GM19099 (cell line): ENCODE measurements around the gene BRD1.

Source experiments
- POLR2A ChIP-seq: IDR thresholded peaks from 3 replicates; pipeline ENCODE4 v1.6.1; 2011; ENCODE audit warnings: low read depth; ENCODE audit not compliant: insufficient read length; ENCODE audit errors: extremely low read depth

BRD1 gene

DNA sequence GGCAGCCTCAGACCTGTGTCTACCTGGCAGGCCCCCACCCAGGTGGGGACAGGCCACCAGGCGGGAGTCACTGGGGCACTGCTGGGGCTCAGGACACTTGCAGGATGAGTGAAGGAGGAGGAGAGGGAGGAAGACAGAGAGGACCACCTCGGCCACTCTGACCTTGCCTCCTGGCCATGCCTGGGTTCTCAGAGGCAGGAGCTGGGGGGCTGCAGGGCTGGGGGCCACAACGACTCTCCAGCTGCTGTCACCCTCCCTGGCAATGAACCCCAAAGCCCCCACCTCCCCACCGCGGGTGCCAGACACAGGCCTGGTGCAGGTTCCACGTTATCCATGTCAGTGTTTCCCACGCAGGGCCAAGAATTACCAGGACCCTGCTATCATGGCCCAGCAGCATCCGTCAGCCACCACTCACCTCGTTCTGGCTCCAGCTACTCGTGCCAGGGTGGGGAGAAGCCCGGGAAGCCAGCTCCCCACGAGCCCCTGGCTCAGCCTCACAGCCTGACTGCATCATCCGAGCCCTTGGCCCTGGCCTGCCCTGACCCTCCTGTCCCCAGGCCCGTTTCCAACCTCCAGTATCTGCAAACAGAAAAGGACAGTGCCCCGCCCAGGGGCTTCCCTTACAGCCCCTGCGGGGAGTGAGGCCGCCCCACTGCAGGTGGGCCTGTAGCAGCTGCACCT, 62.4 kb downstream of the BRD1 start:
- no peak for TF ChIP-seq POLR2A

GRCh38 chr22:49764127-49764581, 63.5 kb downstream of the BRD1 start:
- no peak for TF ChIP-seq POLR2A

DNA sequence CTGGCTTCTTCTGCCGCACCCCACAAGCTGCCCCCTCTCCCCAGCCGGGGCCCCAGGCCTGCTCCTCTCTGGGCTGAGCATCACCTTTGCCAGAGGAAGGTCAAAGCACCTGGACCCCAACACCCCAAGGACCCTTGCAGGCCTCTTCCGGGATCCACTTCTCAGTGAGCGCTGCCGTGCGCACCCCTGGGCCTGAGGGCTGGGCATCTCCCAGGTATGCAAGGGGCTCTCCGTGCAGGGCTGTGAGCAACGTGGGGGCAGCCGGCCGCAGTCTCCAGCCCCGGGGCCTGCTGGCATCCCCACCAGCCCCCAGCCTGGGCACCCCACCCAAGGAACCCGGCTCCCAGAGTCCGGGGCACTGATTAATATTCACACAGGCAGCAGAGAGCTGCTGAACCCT, 64.0 kb downstream of the BRD1 start:
- no peak for TF ChIP-seq POLR2A

DNA sequence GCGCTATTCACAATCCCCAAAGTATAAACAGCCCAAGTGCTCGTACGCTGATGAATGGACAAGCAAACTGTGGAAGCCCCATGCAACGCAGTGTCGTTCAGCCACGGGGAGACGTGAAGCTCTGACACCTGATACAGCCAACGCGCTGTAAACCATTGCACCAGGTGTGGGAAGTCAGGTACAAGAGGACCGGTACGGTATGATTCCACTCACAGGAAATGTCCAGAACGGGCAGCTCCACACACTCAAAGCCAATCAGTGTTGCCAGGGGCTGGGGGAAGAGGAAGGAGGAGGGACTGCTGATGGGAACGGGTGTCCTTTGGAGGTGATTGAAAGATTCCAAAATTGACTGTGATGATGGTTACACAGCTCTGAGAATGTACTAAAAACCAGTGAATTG, 64.5 kb downstream of the BRD1 start:
- no peak for TF ChIP-seq POLR2A

GRCh38 chr22:49761836-49762235, 65.8 kb downstream of the BRD1 start:
- no peak for TF ChIP-seq POLR2A

- TF ChIP-seq POLR2A: peak; percentile 5
Measured at GRCh38 chr22:49760630-49761571, 66.8 kb downstream of the BRD1 start.

- no peak for TF ChIP-seq POLR2A
Measured at GRCh38 chr22:49760280-49760629, 67.4 kb downstream of the BRD1 start.

DNA sequence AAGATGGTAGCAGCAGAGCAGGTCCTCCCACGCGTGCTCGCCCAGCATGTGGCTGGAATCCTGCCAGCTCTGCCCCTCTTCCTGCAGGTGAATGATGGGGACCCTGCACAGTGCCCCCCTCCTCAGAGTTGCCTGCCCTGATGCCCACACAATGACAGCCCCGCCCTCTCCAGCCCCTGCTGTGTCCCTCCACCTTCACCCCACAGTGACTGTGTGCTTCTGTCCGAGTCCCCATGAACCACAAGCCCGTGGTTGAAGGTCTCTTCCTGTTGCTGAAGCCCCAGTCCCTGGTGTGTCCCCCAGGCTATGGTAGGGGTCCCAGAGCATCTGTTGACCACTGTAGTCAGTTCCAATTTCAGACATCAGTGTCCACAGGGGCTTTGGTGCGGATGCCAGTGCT, 71.0 kb downstream of the BRD1 start:
- no peak for TF ChIP-seq POLR2A

DNA sequence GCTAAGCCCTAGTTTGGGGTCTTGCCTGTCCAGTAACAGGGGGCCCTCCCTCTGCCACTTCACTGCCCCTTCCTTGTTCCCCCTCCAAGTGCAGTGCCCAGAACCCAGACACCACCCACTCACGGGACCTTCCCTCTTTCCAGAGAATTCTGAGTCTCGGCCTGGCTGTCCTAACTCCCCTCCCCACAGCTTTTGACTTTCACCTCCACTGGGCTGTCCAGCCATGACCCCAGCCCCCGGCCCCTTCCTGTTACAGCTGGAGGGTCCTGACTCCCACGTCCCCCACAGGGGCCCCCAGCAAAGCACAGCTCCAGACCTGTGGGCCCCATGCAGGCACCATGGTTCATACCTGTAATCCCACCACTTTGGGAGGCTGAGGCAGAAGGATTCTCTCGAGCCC, 71.5 kb downstream of the BRD1 start:
- TF ChIP-seq POLR2A: no peak

DNA sequence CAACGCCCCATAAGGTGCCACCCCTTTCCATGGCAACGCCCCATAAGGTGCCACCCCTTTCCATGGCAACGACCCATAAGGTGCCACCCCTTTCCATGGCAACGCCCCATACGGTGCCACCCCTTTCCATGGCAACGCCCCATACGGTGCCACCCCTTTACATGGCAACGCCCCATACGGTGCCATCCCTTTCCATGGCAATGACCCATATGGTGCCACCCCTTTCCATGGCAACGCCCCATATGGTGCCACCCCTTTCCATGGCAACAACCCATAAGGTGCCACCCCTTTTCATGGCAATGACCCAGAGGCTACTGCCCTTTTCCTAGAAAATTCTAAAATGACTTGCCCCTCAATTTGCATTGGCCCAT, 72.1 kb downstream of the BRD1 start:
- no peak for TF ChIP-seq POLR2A

- TF ChIP-seq POLR2A: no peak
Measured at GRCh38 chr22:49754696-49755630, 72.7 kb downstream of the BRD1 start.

DNA sequence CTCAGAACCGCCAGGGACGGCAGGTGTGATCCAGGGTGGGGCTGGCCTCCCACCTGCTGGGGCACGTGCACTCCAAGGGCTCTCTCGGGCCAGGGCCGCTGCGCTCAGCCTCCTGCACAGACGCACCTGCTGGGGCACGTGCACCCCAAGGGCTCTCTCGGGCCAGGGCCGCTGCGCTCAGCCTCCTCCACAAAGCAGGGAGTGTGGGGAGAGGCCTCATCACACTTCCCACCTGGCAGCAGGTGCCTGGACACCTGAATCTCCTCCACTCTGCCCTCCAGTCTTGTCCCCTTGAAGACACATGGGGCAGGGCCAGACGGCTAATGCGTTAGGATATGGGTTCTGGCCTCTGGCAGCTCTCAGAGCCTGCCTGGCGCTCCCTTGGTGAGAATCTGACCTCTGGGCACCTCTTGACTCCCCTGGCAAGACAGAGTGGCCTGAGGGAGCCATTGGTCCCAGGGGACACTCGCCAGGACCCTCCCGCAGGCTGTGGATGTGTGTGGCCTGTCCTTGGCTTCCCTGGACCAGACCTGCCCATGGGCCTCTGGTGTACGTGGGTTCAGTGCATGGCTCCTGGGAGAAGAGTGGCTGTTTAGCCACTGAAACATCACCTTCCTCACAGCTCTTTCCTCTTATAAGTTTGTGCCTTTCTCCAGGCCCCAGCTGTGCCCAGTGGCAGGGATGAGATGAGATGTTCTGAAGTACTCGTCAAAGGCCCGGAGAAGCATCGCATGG, 73.5 kb downstream of the BRD1 start:
- TF ChIP-seq POLR2A: no peak

DNA sequence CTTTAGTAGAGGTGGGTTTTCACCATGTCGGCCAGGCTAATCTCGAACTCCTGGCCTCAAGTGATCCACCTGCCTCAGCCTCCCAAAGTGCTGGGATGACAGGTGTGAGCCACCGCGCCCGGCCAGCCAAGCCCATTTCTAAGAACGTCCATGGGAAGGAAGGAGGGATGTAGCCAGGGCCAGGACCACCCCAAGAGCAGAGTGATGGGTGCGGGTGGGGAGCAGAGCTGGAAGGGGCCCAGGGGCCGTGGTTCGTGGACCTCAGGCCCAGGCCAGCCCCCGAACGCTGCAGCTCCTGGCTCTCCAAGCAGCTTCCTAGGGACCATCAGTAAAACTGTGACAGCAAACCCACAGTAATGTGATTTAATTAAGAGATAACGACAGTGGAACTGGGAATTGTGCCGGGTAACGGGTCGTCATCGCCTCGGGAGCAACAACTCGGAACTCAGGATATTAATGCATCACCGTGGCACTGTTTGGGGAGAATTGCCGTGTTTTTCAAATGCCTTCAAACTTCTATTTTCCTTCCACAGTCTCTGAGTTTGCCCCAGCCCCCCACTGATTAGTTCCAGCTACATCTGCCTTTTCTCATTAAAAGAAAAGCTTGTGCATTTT, 74.3 kb downstream of the BRD1 start:
- TF ChIP-seq POLR2A: no peak

GRCh38 chr22:49752598-49753091, 75.0 kb downstream of the BRD1 start:
- TF ChIP-seq POLR2A: no peak
